IMR-90 (cell line): ENCODE data around the gene ZNF385C. TPM values are rescaled to one million over a fixed set of nuclear protein-coding genes. Genes with fewer than 3 reads are reported as not detected.

Experiments
- ATAC-seq: fragments of 200-7000 bp; cut with Tn5 transposase; 2 replicates; pipeline ENCODE4 v1.9.1; 2020; ENCODE audit warnings: low read depth, mild to moderate bottlenecking, moderate library complexity
- BruUV-seq: library from RNA; stranded (reverse); fragments of 400-500 nt; replicated peaks from 2 replicates; lab custom pipeline; 2021; lab: Mats Ljungman, UMichigan
- CTCF ChIA-PET: fragments of 300-600 bp; formaldehyde crosslinking; extraction: SDS; loops from one replicate; lab custom pipeline; 2021; ENCODE audit warnings: antibody characterized with exemption; lab: Yijun Ruan, JAX
- POLR2A ChIA-PET: fragments of 300-600 bp; sonication (Branson Sonifier 250); formaldehyde crosslinking; loops from one replicate; lab custom pipeline; 2022; ENCODE audit warnings: antibody characterized with exemption; ENCODE audit not compliant: unreplicated experiment; lab: Charles Lee
- DNase-seq: peaks from one replicate; pipeline ENCODE4 v3.0.0; 2013
- H2AFZ ChIP-seq: replicated peaks from 2 replicates; pipeline ENCODE3; 2013; ENCODE audit warnings: low read length, mild to moderate bottlenecking; ENCODE audit not compliant: poor library complexity
- H2AK5ac ChIP-seq: 2 replicates; pipeline ENCODE4 v1.6.1; 2013; ENCODE audit warnings: low read depth, low read length, inconsistent platforms
- H2AK9ac ChIP-seq: replicated peaks from 2 replicates; pipeline ENCODE3; 2013; ENCODE audit warnings: mild to moderate bottlenecking, low read depth, low read length, moderate library complexity; ENCODE audit not compliant: poor library complexity
- H2BK120ac ChIP-seq: 2 replicates; pipeline ENCODE4 v1.6.1; 2013; ENCODE audit warnings: low read depth, low read length, inconsistent platforms
- H2BK15ac ChIP-seq: 3 replicates; pipeline ENCODE4 v1.6.1; 2013; ENCODE audit warnings: low read depth, low read length, inconsistent platforms
- H2BK20ac ChIP-seq: 2 replicates; pipeline ENCODE4 v1.6.1; 2013; ENCODE audit warnings: low read depth, mild to moderate bottlenecking, inconsistent platforms, low read length, moderate library complexity
- H2BK5ac ChIP-seq: 2 replicates; pipeline ENCODE4 v1.6.1; 2013; ENCODE audit warnings: mild to moderate bottlenecking, low read depth, low read length, inconsistent platforms; ENCODE audit not compliant: poor library complexity, severe bottlenecking
- H3K14ac ChIP-seq: replicated peaks from 2 replicates; pipeline ENCODE4 v1.6.1; 2013; ENCODE audit warnings: low read depth, low read length, inconsistent platforms
- H3K18ac ChIP-seq: 2 replicates; pipeline ENCODE4 v1.6.1; 2013; ENCODE audit warnings: low read depth, low read length, control low read depth
- H3K23ac ChIP-seq: 2 replicates; pipeline ENCODE4 v1.6.1; 2013; ENCODE audit warnings: low read depth, low read length, inconsistent platforms
- H3K27ac ChIP-seq: 2 replicates; pipeline ENCODE4 v1.5.1; 2013; ENCODE audit warnings: mild to moderate bottlenecking, control low read depth, low read length; ENCODE audit not compliant: insufficient read depth
- H3K27me3 ChIP-seq: 2 replicates; pipeline ENCODE4 v1.6.1; 2013; ENCODE audit warnings: low read length; ENCODE audit not compliant: control insufficient read depth, insufficient read depth
- H3K36me3 ChIP-seq: 2 replicates; pipeline ENCODE4 v1.6.1; 2013; ENCODE audit warnings: low read length, mixed read lengths; ENCODE audit not compliant: control insufficient read depth, insufficient read depth
- H3K4ac ChIP-seq: 2 replicates; pipeline ENCODE4 v1.6.1; 2013; ENCODE audit warnings: low read depth, low read length, inconsistent platforms
- H3K4me1 ChIP-seq: 2 replicates; pipeline ENCODE4 v1.6.1; 2013; ENCODE audit warnings: low read length, mixed read lengths; ENCODE audit not compliant: control insufficient read depth, insufficient read depth
- H3K4me2 ChIP-seq: 2 replicates; pipeline ENCODE4 v1.6.1; 2013; ENCODE audit warnings: low read depth, mild to moderate bottlenecking, control low read depth, low read length, moderate library complexity
- H3K4me3 ChIP-seq: 2 replicates; pipeline ENCODE4 v1.5.1; 2013; ENCODE audit warnings: low read depth, mild to moderate bottlenecking, control low read depth, low read length, moderate library complexity; ENCODE audit not compliant: insufficient read depth
- H3K56ac ChIP-seq: 2 replicates; pipeline ENCODE4 v1.6.1; 2013; ENCODE audit warnings: low read length, inconsistent platforms; ENCODE audit not compliant: insufficient read depth; ENCODE audit errors: extremely low read depth
- H3K79me1 ChIP-seq, 2 experiments: 2 replicates each; pipeline ENCODE4 v1.6.1; 2013; ENCODE audit warnings: low read length in 2 of 2, inconsistent platforms in 1 of 2, low read depth in 1 of 2
- H3K9ac ChIP-seq: 2 replicates; pipeline ENCODE4 v1.6.1; 2013; ENCODE audit warnings: low read depth, low read length, control low read depth
- H3K9me1 ChIP-seq: 2 replicates; pipeline ENCODE4 v1.6.1; 2013; ENCODE audit warnings: low read length, inconsistent platforms; ENCODE audit not compliant: insufficient read depth
- H3K9me3 ChIP-seq: 2 replicates; pipeline ENCODE4 v1.6.1; 2013; ENCODE audit warnings: low read length; ENCODE audit not compliant: control insufficient read depth, insufficient read depth
- H4K20me1 ChIP-seq: 2 replicates; pipeline ENCODE4 v1.6.1; 2013; ENCODE audit warnings: low read length, inconsistent platforms; ENCODE audit not compliant: insufficient read depth
- H4K5ac ChIP-seq: 2 replicates; pipeline ENCODE4 v1.6.1; 2013; ENCODE audit warnings: mild to moderate bottlenecking, low read depth, low read length, control low read depth
- H4K8ac ChIP-seq, 2 experiments: 2 replicates each; pipeline ENCODE4 v1.6.1; 2013; ENCODE audit warnings: low read depth in 2 of 2, low read length in 2 of 2, control low read depth in 1 of 2, inconsistent platforms in 1 of 2
- H4K91ac ChIP-seq: 2 replicates; pipeline ENCODE4 v1.6.1; 2013; ENCODE audit warnings: low read depth, low read length, inconsistent platforms; ENCODE audit not compliant: insufficient read depth
- BHLHE40 ChIP-seq: fragments of 150-350 bp; IDR thresholded peaks from 2 replicates; pipeline ENCODE4 v1.6.1; 2016; ENCODE audit warnings: mild to moderate bottlenecking, low read depth, low read length
- CEBPB ChIP-seq: IDR thresholded peaks from 2 replicates; pipeline ENCODE4 v1.6.1; 2012; ENCODE audit warnings: low read depth, low read length, improper control_type of control experiment
- FOS ChIP-seq: fragments of 150-350 bp; IDR thresholded peaks from 2 replicates; pipeline ENCODE4 v1.6.1; 2016; ENCODE audit warnings: low read depth, low read length
- MAFK ChIP-seq: IDR thresholded peaks from 2 replicates; pipeline ENCODE4 v1.6.1; 2012; ENCODE audit warnings: low read depth, low read length, improper control_type of control experiment
- MAZ ChIP-seq: IDR thresholded peaks from 2 replicates; pipeline ENCODE4 v1.6.1; 2012; ENCODE audit warnings: low read depth, mild to moderate bottlenecking, low read length, improper control_type of control experiment, moderate library complexity, borderline replicate concordance
- MXI1 ChIP-seq: IDR thresholded peaks from 2 replicates; pipeline ENCODE4 v1.6.1; 2012; ENCODE audit warnings: low read depth, mild to moderate bottlenecking, low read length, moderate library complexity, borderline replicate concordance
- NFE2L2 ChIP-seq: fragments of 150-350 bp; IDR thresholded peaks from 2 replicates; pipeline ENCODE4 v1.6.1; 2016; ENCODE audit warnings: low read depth, mild to moderate bottlenecking, low read length
- POLR2A ChIP-seq: IDR thresholded peaks from 2 replicates; pipeline ENCODE4 v1.6.1; 2012; ENCODE audit warnings: mild to moderate bottlenecking, low read depth, low read length
- RAD21 ChIP-seq: IDR thresholded peaks from 2 replicates; pipeline ENCODE4 v1.6.1; 2012; ENCODE audit warnings: low read length, improper control_type of control experiment
- RCOR1 ChIP-seq: IDR thresholded peaks from 2 replicates; pipeline ENCODE4 v1.6.1; 2012; ENCODE audit warnings: mild to moderate bottlenecking, low read length, improper control_type of control experiment; ENCODE audit not compliant: insufficient replicate concordance
- RFX5 ChIP-seq: IDR thresholded peaks from 2 replicates; pipeline ENCODE4 v1.8.0; 2012; ENCODE audit warnings: low read depth, mild to moderate bottlenecking, low read length, moderate library complexity
- SMC3 ChIP-seq: fragments of 150-350 bp; IDR thresholded peaks from 2 replicates; pipeline ENCODE4 v1.6.1; 2016; ENCODE audit warnings: low read depth, mild to moderate bottlenecking, antibody characterized with exemption, low read length, moderate library complexity
- WGBS, 2 experiments: methylation state at CpG; one replicate each; pipeline versions ENCODE4 v1.1.5 to v1.1.7; 2013; ENCODE audit warnings: missing lambda C conversion rate in 2 of 2; ENCODE audit not compliant: insufficient read length in 1 of 2; ENCODE audit errors: extremely low coverage in 2 of 2; 5-methylcytosine and 5-hydroxymethylcytosine counted together
- dilution Hi-C: fragments of 300-500 bp; cut with HindIII; formaldehyde crosslinking; loops from one replicate; pipeline ENCODE4 v1.14.3; 2018; ENCODE audit warnings: low sequenced_read_pairs; ENCODE audit not compliant: unreplicated experiment
- in situ Hi-C: fragments of 300-500 bp; cut with MboI; formaldehyde crosslinking; loops from 3 replicates; pipeline ENCODE4 v1.14.3; 2019; ENCODE audit warnings: low sequenced_read_pairs, inconsistent platforms, mixed read lengths
- intact Hi-C: fragments of 100-400 bp; cut with micrococcal nuclease; formaldehyde crosslinking; loops from 2 replicates; pipeline ENCODE4 v1.10.0; 2022
- polyA plus RNA-seq, 3 experiments: library from polyadenylated mRNA; depleted of rRNA; stranded (reverse); fragments of >200 nt; gene quantifications; 2 replicates each; pipeline ENCODE4 v1.2.3, GENCODE V29; 2012; ENCODE audit warnings: low replicate concordance in 1 of 3
- total RNA-seq: library from RNA; depleted of rRNA; stranded (reverse); fragments of >200 nt; gene quantifications from 2 replicates; pipeline ENCODE4 v1.2.3, GENCODE V29; 2012
- TF ChIP-seq, protein P1 (sequence below): fragments of 150-350 bp; IDR thresholded peaks from 2 replicates; pipeline ENCODE4 v1.6.1; 2016; ENCODE audit warnings: low read depth, mild to moderate bottlenecking, low read length, moderate library complexity, borderline replicate concordance

Gene ZNF385C
- total and polyA plus RNA-seq, 2 of the 4 experiments (the other 2 are of a cell fraction): not detected

DNA sequence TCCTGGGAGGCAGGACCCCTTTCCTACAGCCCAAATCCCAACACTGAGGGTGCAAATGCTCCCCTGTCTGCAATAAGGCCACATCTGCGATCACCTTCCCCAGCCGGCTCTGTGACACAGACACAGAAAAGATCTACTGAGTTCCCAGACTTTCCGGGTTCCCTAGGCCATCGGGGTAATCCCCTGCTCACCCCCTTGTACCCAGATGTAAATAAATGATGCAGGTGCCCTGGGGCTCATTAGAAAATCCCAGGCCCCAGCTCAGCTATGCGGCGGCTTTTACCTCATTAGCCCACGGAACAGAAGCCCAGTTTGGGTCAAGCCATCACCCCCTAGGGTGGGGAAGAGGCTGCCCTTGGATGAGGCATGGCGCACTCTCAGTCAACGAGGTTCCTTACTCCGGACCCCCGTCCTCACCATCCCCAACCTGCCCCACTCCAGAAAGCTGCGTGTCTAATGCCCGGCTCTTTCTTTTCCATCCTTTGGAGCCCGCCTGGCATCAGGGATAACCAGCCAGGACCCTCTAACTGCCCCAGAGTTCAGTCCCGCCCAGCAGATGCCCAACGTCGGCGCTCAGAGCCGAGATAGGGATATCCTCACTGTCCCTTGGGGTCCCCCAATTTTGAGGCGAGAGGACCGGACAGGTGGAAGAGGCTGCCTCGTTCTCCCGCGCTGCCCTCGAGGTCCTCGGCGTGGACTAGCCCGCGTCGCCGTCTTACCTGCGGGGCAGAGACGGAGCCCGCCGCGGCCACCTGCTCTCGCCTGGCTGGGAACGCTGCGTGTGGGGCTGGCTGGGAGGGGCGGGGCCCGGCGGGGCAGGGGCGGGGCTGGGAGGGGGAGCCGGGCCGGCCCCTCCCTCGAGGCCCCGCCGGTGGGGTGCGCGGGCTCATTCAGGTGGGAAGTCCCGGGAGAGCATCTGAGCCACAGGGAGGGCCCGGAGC, at the start of gene ZNF385C (continued):
- TF ChIP-seq MXI1: no peak

DNA sequence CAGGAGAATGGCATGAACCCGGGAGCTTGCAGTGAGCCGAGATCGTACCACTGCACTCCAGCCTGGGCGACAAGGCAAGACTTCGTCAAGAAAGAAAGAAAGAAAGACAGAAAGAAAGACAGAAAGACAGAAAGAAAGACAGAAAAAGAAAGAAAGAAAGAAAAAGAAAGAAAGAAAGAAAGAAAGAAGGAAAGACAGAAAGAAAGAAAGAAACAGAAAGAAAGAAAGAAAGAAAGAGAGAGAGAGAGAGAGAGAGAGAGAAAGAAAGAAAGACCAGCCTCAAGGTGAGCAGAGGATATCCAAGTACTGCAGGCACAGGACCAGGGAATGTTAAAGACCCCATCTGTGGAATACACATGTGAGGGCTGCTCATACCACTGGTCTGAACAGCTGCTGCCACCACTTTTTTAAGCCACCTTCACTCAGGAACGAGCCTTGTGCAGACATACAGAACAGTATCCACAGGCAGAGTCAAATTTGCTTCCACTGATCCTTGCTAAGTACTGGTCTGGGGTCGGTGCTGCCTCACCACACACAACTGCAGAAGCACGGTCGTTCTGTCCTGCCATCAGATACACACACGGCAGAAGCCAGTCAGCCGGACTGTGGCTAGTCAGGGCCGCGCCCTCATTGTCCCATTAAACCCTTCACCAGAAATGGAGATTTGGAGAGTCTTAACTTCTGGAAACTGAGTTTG, 48.8 kb upstream of the ZNF385C start:
- WGBS, 2 experiments: 93% methylated on average over 2 of the region's 13 CpGs; no CpG with 5 or more reads in 1 of the 2 experiments
- Histone ChIP-seq H3K27me3 (no peaks in the 10 kb centered on the region), H3K4me2 (no peak overlapping the region), H3K4me1 (peaks cover 10% of the 10 kb centered on the region), H3K27ac (no peak overlapping the region), H4K91ac (no peak overlapping the region), H3K4ac (no peak overlapping the region), H3K36me3 (peaks cover 25% of the 10 kb centered on the region), H2AK5ac (no peak overlapping the region), H2BK20ac (no peak overlapping the region), H2BK5ac (no peak overlapping the region), H3K9ac (no peak overlapping the region), H3K9me1 (peaks cover 26% of the 10 kb centered on the region), H3K4me3 (no peak overlapping the region), H2BK120ac (no peak overlapping the region), H4K8ac (no peak overlapping the region), H4K5ac (no peak overlapping the region), H2BK15ac (no peak overlapping the region), H2AFZ (no peak overlapping the region), H3K23ac (no peak overlapping the region), H3K14ac (no peak overlapping the region), H3K56ac (no peak overlapping the region), H3K9me3 (no peaks in the 10 kb centered on the region), H2AK9ac (no peak overlapping the region), H4K20me1 (peaks cover 71% of the 10 kb centered on the region), H3K79me1 (peaks cover 9 to 71% of the 10 kb centered on the region in 2 experiments), H3K18ac (no peak overlapping the region)
- no TSS peak for BruUV-seq
- ChIA-PET CTCF (no interaction called here), POLR2A (interaction anchor here (0.5 kb wide), 1 partner anchor 181 kb away, joined by 3 read pairs; no protein-coding TSS in a partner anchor)
- ATAC-seq: no peak
- dilution Hi-C loops (no loop called here), in situ Hi-C loops (no loop called here), intact Hi-C loops (no loop called here)
- no peak for DNase-seq
- TF ChIP-seq MXI1: no peak
- TF ChIP-seq RFX5: no peak
- TF ChIP-seq POLR2A: no peak
- TF ChIP-seq FOS: no peak
- TF ChIP-seq SMC3: no peak
- no peak for TF ChIP-seq MAFK
- TF ChIP-seq RAD21: no peak
- no peak for TF ChIP-seq CEBPB
- TF ChIP-seq RCOR1: no peak
- no peak for TF ChIP-seq NFE2L2
- TF ChIP-seq MAZ: no peak
- TF ChIP-seq, protein P1, sequence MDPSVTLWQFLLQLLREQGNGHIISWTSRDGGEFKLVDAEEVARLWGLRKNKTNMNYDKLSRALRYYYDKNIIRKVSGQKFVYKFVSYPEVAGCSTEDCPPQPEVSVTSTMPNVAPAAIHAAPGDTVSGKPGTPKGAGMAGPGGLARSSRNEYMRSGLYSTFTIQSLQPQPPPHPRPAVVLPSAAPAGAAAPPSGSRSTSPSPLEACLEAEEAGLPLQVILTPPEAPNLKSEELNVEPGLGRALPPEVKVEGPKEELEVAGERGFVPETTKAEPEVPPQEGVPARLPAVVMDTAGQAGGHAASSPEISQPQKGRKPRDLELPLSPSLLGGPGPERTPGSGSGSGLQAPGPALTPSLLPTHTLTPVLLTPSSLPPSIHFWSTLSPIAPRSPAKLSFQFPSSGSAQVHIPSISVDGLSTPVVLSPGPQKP: no peak
- TF ChIP-seq BHLHE40: no peak
